ENCODE data around the gene AGO4.
"Not testable (repeated sequence)": the region's sequence is repeated elsewhere in the genome, so short reads cannot be mapped to it uniquely, and the experiment has no call there.

AGO4 gene

GRCh38 chr1:35812754-35813153 is 4.9 kb downstream of the AGO4 start:
- not testable (repeated sequence) for DNase-seq

GRCh38 chr1:35825255-35825654 is 17.4 kb downstream of the AGO4 start:
- DNase-seq: no peak

- no peak for DNase-seq
Observed at GRCh38 chr1:35832276-35832905, 24.6 kb downstream of the AGO4 start.

GRCh38 chr1:35833395-35833794 is 25.6 kb downstream of the AGO4 start:
- no peak for DNase-seq

- DNase-seq: no peak
Observed at GRCh38 chr1:35834218-35834617, 26.4 kb downstream of the AGO4 start.

DNA sequence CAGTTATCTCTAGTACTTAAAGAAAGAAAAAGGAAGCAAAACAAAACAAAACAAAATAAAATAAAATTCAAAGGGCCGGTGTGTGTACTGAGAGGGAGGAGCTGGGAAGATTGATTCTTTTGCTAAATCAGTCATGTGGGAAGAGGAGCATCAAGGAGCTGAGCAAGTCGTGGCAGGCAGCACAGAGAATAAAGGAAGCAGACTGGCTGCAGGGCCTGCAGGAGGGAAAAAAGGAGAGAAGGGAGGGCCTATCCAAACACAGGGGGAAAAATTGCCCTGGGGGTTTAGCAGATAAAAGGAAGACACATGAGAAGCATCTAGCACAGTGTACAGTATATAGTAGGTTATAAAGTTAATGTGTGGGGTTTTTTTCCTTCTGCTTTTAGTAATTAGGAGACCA is 27.6 kb downstream of the AGO4 start:
- DNase-seq: no peak

DNA sequence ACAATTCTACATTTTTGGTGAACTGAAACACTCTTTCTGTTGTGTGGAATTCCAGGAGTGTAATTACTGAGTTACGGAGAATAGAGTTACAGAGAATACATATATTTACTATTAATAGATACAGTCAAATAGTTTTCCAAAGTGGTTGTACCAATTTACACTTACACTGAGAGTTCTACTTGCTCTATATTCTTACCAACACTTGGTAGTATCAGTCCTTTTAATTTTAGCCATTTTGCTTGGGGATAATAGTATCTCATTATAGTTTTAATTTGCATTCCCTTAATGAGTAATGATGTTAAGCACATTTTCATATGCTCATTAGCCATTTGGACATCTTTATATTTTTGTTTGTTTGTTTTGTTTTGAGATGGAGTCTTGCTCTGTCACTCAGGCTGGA is 28.9 kb downstream of the AGO4 start:
- DNase-seq: no peak

- DNase-seq: no peak
Observed at GRCh38 chr1:35838693-35839245, 31.0 kb downstream of the AGO4 start.

- no peak for DNase-seq
Observed at GRCh38 chr1:35844826-35845225, 37.0 kb downstream of the AGO4 start.

DNA sequence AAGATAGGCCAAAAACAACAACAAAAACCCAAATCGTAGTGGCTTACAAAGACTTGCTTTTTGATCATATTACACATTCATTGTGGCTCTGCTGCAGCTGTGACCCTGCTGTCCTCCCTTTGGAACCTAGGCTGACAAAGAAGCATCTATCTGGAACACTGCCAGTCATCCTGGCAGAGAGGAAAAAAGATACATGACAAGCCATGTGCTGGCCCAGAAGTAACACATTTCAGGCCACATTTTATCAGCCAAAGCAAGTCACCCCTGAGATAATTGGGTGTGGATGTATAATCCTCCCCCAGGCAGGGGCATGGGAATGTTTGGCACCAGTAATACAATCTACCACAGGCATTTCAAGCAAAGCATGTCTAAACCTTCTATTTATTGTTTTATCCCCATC is 38.0 kb downstream of the AGO4 start:
- DNase-seq: no peak

- no peak for DNase-seq
Observed at GRCh38 chr1:35847935-35848565, 40.2 kb downstream of the AGO4 start.

GRCh38 chr1:35850051-35850450 is 42.2 kb downstream of the AGO4 start:
- DNase-seq: no peak

DNA sequence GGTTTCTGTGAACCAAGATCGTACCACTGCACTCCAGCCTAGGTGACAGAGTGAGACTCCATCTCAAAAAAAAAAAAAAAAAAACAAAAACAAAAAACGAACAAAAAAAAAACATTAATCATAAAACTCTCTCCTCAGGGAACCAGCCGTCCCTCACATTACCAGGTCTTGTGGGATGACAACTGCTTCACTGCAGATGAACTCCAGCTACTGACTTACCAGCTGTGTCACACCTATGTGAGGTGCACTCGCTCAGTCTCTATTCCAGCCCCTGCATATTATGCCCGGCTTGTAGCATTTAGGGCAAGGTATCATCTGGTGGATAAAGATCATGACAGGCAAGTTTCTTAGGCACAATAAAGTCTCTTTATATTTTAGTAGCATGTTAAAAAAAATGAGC is 42.9 kb downstream of the AGO4 start:
- DNase-seq: no peak

GRCh38 chr1:35851132-35851869 is 43.5 kb downstream of the AGO4 start:
- DNase-seq: no peak

- DNase-seq: no peak
Observed at GRCh38 chr1:35852241-35852640, 44.4 kb downstream of the AGO4 start.

DNA sequence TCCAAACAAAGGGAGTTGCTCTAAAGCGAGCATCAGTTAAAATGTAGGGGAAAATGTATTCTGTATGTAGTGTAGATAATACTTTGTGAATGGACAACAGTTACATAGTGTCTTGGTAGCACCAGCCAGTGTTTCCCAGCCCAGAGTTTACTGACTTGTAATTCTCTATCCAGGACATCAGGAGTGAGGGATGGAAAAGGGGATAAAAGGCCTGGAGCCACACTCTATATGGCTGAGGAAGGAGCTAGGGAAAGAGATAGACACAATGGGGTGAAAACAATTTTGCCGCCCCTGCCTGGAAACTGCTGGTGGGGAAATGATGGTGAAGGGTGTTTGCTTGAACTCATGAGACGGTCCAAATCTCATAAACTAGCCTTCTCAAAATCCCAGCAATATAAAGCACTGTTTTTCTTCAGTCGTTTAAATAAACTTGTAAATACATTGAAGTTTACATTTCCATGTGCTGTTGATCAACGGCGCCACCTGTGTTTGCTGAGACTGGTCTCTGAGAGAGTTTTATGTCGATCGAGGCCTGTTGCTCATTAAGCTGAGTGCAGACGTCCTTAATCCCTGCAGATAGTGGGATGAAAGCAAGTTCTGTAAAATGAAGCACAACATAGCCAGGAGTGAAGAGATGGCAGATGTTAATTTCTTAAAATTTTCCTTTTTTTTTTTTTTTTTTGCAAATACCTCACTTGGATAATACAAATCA is 47.3 kb downstream of the AGO4 start:
- DNase-seq: no peak

DNA sequence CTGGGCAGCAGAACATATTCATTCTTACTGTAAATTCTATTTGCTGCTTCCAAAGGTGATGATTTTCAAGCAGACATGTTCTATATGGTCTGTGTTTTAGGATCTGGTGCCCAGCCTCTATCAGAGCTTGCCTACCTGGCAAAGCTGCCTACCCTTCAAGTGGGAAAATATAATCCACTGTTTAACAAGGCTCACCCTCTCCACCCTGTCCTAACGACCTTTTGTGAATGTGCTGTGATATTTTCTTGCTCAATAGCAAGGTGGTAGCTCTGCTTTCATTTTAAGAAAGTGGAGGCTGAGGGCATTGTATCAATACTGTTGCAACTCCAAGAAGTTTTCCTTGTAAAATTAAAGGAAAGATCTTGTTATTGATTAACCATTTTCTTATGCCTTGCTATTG is 49.1 kb downstream of the AGO4 start:
- DNase-seq: no peak

GRCh38 chr1:35857830-35858229 is 50.0 kb downstream of the AGO4 start:
- DNase-seq: no peak

GRCh38 chr1:35860696-35861095 is 52.9 kb downstream of the AGO4 start:
- no peak for DNase-seq

GRCh38 chr1:35863136-35863535 is 55.3 kb downstream of the AGO4 start:
- no peak for DNase-seq

DNA sequence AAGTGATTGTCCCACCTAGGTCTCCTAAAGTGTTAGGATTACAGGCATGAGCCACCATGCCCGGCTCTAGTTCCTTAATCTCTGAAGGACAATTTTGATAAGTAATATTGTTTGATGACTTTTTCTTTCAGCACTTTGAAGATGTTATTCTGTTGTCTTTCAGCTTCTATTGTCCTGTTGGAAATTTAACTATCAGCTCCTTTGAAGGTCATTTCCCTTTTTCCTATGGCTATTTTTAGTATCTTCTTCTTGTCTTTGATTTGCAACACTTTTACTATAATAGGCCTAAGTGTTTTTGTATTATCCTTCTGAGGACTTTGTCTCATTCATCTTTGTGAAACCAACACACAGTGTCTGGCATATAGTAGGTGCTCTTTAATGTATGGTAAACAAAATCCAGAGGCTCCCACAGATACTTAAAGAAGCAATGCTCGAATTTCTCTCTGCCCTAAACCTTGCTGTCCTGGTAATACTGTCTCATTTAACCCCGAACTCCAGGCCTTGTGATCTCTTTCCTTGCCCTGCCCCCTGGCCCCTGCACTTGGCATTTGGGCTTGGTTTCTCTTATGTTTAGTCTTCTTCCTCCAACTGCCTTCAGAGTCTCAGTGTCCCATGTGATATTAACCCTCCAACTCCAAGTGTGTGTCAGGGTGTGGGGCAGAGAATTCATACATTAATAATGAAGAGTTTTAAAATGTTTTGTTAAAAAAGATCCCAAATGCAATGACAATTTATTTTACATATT is 56.2 kb downstream of the AGO4 start:
- no peak for DNase-seq

DNA sequence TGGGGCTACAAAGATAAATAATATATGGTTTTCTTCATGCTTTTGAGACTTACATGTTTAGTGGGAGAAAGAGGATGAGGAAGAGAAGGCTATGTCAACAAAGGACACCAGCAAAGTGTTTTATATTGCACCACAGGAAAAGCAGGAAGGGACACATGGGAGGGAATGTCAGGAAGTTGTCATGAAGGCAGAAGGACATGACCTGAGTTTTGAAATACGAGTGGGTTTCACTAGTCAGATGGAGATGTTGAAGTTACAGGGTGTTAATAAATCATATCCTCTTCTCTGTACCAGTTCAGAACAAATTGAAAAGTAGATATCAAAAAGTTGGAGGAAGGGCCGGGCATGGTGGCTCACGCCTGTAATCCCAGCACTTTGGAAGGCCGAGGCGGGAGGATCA is 57.0 kb downstream of the AGO4 start:
- DNase-seq: no peak

- DNase-seq: no peak
Observed at GRCh38 chr1:35866991-35867390, 59.2 kb downstream of the AGO4 start.

Data from activated naive CD4-positive, alpha-beta T cell (primary cell).